Activated B cell treated with CpG ODN at 0.5 μM for 24 hours (primary cell): ENCODE results near the gene KRT25. TPM values are rescaled to one million over a fixed set of nuclear protein-coding genes. Genes with fewer than 3 reads are reported as not detected.

Source experiments
- ATAC-seq: fragments of 200-7000 bp; cut with Tn5 transposase; one replicate; pipeline ENCODE4 v1.10.0; 2021; ENCODE audit warnings: low read depth, mild to moderate bottlenecking, moderate library complexity
- CTCF ChIA-PET: fragments of 350-600 bp; sonication (Branson Sonifier 250); formaldehyde crosslinking; loops from one replicate; lab custom pipeline; 2021; ENCODE audit warnings: antibody characterized with exemption; lab: Charles Lee
- POLR2A ChIA-PET: fragments of 350-600 bp; sonication (Branson Sonifier 250); formaldehyde crosslinking; loops from one replicate; lab custom pipeline; 2021; ENCODE audit warnings: antibody characterized with exemption; lab: Charles Lee
- DNase-seq: peaks from one replicate; pipeline ENCODE4 v3.0.0; 2022
- H3K27ac Mint-ChIP-seq: one replicate; pipeline ENCODE4 v1.8.0; 2020; ENCODE audit warnings: mixed read lengths
- H3K27me3 Mint-ChIP-seq: one replicate; pipeline ENCODE4 v1.8.0; 2021; ENCODE audit warnings: mixed read lengths
- H3K36me3 Mint-ChIP-seq: one replicate; pipeline ENCODE4 v1.8.0; 2021; ENCODE audit warnings: low read depth, mixed read lengths
- H3K4me1 Mint-ChIP-seq: one replicate; pipeline ENCODE4 v1.8.0; 2021; ENCODE audit warnings: mixed read lengths
- H3K4me3 Mint-ChIP-seq: one replicate; pipeline ENCODE4 v1.8.0; 2020; ENCODE audit warnings: mild to moderate bottlenecking, mixed read lengths
- H3K9me3 Mint-ChIP-seq: one replicate; pipeline ENCODE4 v1.8.0; 2020; ENCODE audit warnings: mixed read lengths
- CTCF ChIP-seq: fragments of 200-600 bp; IDR thresholded peaks from one replicate; pipeline ENCODE4 v1.8.0; 2022; ENCODE audit warnings: antibody characterized with exemption, mild to moderate bottlenecking
- intact Hi-C: fragments of 100-400 bp; cut with micrococcal nuclease; formaldehyde crosslinking; loops from one replicate; pipeline ENCODE4 v1.15.1; 2024
- total RNA-seq: library from RNA; stranded (reverse); gene quantifications from 2 replicates; pipeline ENCODE4 v1.2.3, GENCODE V29; 2022

KRT25 gene
- total RNA-seq, 1 donor from 2014 or later = not detected

- ATAC-seq (no peak), DNase-seq (no peak)
- Mint-ChIP-seq H3K27me3 (peaks cover 24% of the 10 kb centered on the region), H3K36me3 (peaks cover 3% of the 10 kb centered on the region), H3K9me3 (peaks cover 3% of the 10 kb centered on the region), H3K27ac (no peak overlapping the region), H3K4me3 (no peak overlapping the region), H3K4me1 (no peaks in the 10 kb centered on the region)
- intact Hi-C loops = no loop called here
- CTCF ChIA-PET = no interaction called here
- no peak for TF ChIP-seq CTCF
- POLR2A ChIA-PET = no interaction called here
These were observed 16.6 kb downstream of the KRT25 start for GRCh38 chr17:40738553-40738952.

GRCh38 chr17:40735016-40735415 lies 20.1 kb downstream of the KRT25 start:
- peaks cover 1% of the 10 kb centered on the region for H3K4me1 Mint-ChIP-seq
- intact Hi-C loops = no loop called here
- peaks cover 8% of the 10 kb centered on the region for H3K27me3 Mint-ChIP-seq
- DNase-seq = no peak
- no peak for ATAC-seq
- ChIA-PET CTCF (no interaction called here), POLR2A (interaction anchor here (0.6 kb wide), 1 partner anchor 870 kb away, joined by 3 read pairs; no protein-coding TSS in a partner anchor)
- H3K27ac Mint-ChIP-seq = no peak overlapping the region
- H3K4me3 Mint-ChIP-seq = no peak overlapping the region
- no peak for TF ChIP-seq CTCF
- no peaks in the 10 kb centered on the region for H3K9me3 Mint-ChIP-seq
- no peaks in the 10 kb centered on the region for H3K36me3 Mint-ChIP-seq

DNA sequence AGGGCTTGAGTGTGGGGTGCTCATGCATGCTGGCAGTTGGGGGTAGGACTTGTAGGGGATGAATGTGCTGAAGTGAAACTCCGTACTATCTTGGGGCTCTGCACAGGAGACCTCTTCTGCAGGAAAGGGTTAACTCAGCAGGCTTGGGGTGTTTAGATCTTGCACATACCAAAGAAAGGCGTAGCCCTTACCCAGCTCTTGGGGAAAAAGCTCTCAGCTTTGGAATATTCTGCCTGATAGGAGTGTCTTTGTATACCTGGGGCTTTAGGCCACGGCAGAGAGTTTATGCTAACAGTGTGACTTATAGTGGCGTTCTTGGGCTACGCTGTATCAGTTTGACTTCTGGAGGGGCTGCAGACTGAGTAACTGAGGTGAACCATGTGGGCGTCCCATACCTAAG lies 21.1 kb downstream of the KRT25 start:
- no peaks in the 10 kb centered on the region for H3K36me3 Mint-ChIP-seq
- H3K4me1 Mint-ChIP-seq = peaks cover 4% of the 10 kb centered on the region
- ChIA-PET POLR2A (no interaction called here), CTCF (no interaction called here)
- peaks cover 7% of the 10 kb centered on the region for H3K27me3 Mint-ChIP-seq
- no peak for TF ChIP-seq CTCF
- ATAC-seq (no peak), DNase-seq (no peak)
- intact Hi-C loops = no loop called here
- no peak overlapping the region for H3K4me3 Mint-ChIP-seq
- no peaks in the 10 kb centered on the region for H3K9me3 Mint-ChIP-seq
- H3K27ac Mint-ChIP-seq = no peak overlapping the region

DNA sequence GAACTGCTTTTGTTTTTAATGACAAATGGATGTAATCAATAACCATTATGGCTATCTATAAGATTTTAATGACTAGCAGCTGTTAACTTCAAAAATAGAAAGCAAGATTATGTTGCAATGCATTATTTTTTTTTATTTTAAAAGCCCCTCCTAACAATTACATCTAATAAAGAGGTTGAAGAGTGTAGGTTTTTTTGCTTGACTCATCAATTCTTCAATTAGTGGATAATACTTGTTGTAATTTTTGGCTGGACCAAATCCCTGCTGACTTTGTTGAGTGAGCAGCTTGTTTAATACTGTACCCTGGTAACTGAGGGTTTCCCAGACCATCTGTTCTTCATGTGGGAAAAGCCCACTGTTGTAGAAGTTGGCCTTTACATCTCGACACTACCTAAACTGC lies 24.2 kb downstream of the KRT25 start:
- Mint-ChIP-seq H3K27me3 (peaks cover 4% of the 10 kb centered on the region), H3K4me1 (peaks cover 26% of the 10 kb centered on the region), H3K9me3 (no peaks in the 10 kb centered on the region), H3K27ac (no peak overlapping the region), H3K36me3 (no peaks in the 10 kb centered on the region), H3K4me3 (no peak overlapping the region)
- ATAC-seq = no peak
- ChIA-PET POLR2A (interaction anchor here (0.6 to 1.1 kb wide), 2 partner anchors 115 to 366 kb away, joined by 3 to 14 read pairs; no protein-coding TSS in a partner anchor), CTCF (interaction anchor here (1.9 kb wide), 1 partner anchor 932 kb away, joined by 4 read pairs; no protein-coding TSS in a partner anchor)
- intact Hi-C loops = no loop called here
- no peak for TF ChIP-seq CTCF
- no peak for DNase-seq

DNA sequence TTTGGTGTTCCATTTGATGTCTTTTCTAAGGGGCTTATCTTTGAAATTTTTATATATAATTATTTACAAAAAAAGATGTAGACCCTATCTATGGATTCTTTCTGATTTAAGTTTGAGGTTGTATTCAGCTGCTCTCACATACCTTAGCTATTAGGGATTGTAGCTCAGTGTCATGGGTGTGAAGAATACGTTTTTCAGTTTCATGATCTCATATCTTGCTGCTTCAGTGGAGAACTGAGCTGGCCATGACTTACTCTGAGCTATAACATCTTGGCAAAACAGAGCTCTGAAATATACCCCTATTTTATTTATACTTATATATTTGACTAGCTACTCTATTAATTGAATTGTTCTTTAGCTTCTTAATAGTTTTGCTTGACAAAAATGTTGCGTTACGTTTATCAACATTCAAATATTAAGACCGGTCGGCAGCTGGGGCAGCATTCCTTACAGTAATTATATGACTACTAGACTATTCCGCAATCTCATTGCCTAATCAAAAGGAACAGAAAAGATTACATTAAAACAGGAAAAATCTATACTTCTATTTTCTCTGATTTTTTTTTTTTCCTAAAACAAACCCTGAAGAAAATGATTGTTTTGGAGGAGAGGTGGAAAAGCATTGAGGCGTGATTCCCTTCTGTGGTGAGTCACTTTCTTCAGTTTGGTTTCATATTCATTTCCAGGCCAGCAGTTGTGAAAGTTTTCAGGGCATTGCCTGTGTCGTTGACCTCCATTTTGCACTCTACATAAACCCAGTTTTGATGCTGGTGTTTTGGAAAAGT lies 27.5 kb downstream of the KRT25 start:
- peak; percentile 92 for ATAC-seq
- Mint-ChIP-seq H3K4me3 (peak overlapping the region; percentile 74), H3K27me3 (no peaks in the 10 kb centered on the region), H3K9me3 (no peaks in the 10 kb centered on the region), H3K36me3 (no peaks in the 10 kb centered on the region), H3K27ac (peak overlapping the region; percentile 94), H3K4me1 (peaks cover 26% of the 10 kb centered on the region)
- intact Hi-C loops = loop anchor here (1.0 to 5.0 kb wide), 5 partner anchors 79 to 165 kb away; no protein-coding TSS in a partner anchor
- TF ChIP-seq CTCF = no peak
- DNase-seq = no peak
- ChIA-PET POLR2A (interaction anchor here (0.6 to 1.4 kb wide), 10 partner anchors 80 to 962 kb away, joined by 3 to 8 read pairs (median 4); partner anchors contain the start of gene SMARCE1), CTCF (interaction anchor here (0.7 to 1.1 kb wide), 6 partner anchors 8 to 938 kb away, joined by 3 to 6 read pairs (median 3); no protein-coding TSS in a partner anchor)
